ENCODE measurements around the gene PDZRN4. TPM values are rescaled to one million over a fixed set of nuclear protein-coding genes. Genes with fewer than 3 reads are reported as not detected.
"Not testable (repeated sequence)": the region's sequence is repeated elsewhere in the genome, so short reads cannot be mapped to it uniquely, and the experiment has no call there.

Gene PDZRN4
- total RNA-seq, 1 donor from 2014 or later: not detected

DNA sequence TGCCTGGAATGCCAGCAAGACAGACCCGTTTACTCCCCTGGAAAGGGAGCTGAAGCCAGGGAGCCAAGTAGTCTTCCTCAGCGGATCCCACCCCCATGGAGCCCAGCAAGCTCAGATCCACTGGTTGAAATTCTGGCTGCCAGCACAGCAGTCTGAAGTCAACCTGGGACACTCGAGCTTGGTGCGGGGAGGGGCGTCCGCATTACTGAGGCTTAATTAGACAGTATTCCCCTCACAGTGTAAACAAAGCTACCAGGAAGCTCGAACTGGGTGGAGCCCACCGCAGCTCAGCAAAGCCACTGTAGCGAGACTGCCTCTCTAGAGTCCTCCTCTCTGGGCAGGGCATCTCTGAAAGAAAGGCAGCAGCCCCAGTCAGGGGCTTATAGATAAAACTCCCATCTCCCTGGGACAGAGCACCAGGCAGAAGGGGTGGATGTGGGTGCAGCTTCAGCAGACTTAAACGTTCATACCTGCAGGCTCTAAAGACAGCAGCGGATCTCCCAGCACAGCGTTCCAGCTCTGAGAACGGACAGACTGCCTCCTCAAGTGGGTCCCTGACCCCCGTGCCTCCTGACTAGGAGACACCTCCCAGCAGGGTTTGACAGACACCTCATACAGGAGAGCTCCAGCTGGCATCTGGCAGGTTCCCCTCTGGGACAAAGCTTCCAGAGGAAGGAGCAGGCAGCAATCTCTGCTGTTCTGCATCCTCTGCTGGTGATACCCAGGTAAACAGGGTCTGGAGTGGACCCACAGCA is 92.4 kb downstream of the PDZRN4 start:
- intact Hi-C loops (cut with micrococcal nuclease): not testable (repeated sequence)

DNA sequence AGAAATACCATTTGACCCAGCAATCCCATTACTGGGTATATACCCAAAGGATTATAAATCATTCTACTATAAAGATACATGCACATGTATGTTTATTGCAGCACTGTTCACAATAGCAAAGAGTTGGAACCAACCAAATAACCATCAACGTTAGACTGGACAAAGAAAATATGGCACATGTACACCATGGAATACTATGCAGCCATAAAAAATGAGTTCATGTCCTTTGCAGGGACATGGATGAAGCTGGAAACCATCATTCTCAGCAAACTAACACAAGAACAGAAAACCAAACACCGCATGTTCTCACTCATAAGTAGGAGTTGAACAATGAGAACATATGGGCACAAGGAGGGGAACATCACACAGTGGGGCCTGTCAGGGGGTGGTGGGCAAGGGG is 97.3 kb downstream of the PDZRN4 start:
- intact Hi-C loops (cut with micrococcal nuclease): not testable (repeated sequence)

DNA sequence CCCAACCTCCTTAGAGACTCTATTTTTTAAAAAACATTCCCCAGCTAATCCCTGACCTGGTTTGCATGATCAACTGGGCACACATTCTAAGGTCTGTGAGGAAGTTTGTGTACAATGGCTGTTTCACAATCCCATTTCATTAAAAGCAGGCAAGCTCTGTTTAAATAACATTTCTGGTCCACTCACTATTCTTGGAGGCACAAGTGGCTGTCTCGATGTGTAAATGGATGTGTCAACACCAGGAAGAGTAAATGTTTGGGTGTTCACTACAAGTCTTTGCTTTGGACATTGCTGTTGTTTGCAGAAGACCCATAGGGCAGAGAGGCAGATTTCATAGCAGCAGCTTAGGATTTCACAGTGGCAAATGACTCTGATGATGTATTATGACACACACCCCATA is 98.3 kb downstream of the PDZRN4 start:
- intact Hi-C loops (cut with micrococcal nuclease): no loop called here

DNA sequence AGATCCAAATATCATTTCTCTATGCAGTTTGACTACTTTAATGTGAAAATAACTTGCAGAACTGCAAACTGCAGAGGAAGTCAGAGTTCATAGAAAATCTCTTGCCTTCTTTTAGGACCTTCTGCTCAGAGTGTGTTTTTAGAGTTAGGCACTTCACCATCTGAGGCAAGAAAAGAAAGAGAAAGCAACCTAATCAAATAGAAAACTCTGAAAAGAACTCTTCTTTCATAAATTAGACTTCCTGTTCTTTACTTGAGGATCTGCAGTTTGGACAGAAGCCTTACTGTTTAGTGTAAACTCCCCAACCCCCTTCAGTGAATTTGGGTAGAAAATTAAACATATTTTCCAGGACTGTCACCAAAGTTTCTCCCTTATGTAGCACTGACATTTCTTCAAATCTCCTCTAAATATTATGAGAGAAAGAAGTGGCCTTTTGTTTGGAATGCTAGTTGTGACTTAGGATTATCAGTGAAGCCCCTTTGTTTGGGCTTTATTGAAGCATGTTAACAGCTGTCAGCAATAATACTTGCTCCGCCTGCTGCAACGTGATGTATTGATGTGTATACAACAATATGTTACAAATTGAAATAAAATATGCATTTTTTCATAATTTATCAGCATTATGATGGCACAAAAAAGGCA is 99.5 kb downstream of the PDZRN4 start:
- intact Hi-C loops (cut with micrococcal nuclease): no loop called here

DNA sequence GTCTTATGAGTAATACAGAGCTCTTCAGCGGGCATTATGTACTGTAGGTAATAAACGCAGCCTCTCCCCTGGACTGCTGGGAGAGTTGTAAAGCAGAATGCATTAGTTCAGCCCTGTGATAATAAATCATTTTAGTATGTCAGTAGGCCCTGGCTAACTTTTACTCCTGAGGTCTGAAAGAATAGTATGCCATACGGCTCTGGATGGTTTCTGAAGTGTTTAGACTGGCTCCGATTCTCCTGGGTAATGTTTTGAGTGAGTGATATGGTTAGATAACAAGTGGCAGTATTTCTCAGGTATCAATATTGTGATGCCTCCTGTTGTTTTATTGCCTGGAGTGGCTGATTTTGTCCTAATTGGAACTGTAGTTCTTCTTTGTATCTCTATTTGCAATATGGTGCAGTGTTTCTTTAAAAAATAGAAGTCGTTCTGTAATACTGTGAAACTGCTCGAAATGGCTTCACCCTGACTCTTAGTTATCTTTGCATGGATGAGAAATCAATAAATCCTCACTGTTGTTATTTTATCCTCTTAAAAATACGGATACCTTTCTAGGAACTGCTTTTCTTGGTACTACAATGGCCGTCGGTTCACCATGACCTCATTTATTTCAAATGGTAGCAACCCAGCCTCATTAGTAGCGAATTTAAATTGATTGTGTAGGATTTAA is 100.2 kb downstream of the PDZRN4 start:
- intact Hi-C loops (cut with micrococcal nuclease): no loop called here

DNA sequence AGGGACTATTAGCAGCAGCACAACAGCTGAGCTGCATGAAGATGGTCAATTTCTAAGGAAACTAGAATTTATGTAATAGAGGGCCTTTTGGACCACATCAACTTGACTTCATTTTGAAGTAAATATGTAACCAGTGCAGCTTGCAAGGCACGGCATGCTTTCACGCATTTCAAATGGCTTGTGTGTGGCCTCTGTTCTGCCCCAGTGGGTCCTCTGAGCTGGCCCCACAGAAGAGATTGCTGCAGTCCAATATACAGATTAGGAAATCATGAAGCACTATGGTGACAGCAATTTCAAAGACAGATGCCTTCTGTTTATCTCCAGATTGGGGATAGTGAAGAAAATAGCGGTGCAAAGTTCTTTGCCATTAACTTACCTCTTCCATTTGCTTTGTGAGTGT is 101.4 kb downstream of the PDZRN4 start:
- intact Hi-C loops (cut with micrococcal nuclease): no loop called here

DNA sequence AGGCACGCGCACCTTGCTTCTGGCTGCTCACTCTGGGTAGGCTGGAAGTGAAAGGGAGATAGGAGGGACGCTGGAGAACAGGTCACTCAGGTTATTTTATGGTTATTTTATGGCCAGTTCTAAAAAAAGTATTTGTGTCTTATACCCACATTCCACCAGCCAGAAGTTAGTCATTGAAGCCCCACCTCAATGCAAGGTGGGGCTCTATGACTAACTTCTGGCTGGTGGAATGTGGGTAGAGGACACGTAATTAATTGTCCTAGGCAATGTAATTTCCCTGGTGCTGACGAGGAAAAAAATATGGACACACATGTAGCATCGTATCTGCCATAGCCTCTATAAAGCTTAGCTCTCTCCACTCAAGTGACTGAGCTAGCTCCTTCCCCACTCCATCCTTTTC is 104.9 kb downstream of the PDZRN4 start:
- intact Hi-C loops (cut with micrococcal nuclease): no loop called here

DNA sequence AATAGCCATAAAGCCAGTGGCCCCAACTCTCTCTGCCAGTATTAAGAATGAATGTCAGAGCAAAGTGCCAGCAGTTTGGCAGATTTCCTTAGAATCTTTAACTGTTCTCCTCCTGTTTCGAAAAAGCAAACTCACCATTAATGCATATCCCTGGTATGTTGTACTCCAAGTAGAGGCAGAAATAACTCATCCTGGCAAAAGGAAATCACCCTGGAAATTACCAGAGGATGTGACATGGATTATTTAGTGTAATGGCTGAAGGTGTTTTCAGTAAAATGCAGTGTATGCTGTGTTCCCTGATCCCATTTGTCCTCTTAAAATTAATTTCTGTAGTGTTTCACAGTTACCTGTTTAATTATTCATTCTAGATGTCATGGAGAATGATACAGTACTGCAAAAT is 105.3 kb downstream of the PDZRN4 start:
- intact Hi-C loops (cut with micrococcal nuclease): no loop called here

DNA sequence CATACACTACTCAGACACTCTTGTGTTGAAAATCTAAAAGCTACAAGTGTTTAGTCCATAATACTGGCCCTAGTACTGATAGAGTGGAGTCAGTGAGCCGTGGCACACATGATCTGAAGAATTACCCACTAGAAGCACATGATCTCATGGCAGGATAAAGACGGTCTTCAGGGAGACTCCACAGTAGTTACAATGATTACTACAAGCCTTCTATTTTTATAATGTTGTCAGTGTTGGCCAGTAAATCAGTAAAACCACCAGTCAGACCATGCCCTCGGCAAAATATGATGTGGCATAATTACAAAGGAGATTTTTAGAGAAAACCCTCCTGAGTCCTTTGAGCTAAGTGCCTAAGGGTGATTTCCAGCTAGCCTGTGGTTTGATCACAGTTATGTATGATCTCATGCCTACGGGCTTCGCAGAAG is 114.9 kb downstream of the PDZRN4 start:
- intact Hi-C loops (cut with micrococcal nuclease): no loop called here

DNA sequence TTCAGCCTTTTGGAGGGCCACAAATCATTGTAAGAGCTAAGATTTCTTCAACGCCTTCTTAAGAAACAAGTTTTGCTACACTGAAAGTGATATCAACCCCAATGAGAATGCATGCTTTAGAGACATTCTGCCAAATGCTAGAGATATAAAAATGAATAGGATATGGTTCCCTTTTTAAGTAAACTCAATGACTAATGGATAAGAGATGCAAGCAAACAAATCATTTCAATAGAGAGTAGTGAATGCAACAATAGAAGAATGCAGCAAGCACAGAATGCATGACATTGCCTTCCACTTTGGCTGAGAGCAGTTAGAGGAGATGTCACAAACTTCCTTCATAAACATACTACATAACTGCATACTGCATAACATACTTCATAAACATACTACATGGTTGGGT is 116.4 kb downstream of the PDZRN4 start:
- intact Hi-C loops (cut with micrococcal nuclease): no loop called here

DNA sequence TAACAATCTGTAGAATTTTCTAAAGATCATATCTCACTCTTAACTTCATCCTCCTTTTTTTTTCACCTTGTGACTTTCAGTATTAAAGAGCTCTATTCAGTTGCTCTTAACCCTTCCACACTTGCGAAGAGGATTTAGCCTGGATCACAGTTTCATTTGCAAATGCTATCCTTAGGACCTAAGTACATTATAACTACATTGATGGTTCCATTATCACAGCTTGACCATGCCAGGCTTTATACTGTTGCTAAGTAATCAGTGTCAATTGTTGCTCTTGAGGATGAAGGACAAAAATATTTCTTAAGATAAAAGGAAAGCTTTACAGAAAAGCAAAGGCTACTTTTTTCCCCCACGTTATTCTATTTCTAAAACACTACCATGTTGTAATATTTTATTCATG is 122.2 kb downstream of the PDZRN4 start:
- intact Hi-C loops (cut with micrococcal nuclease): no loop called here

DNA sequence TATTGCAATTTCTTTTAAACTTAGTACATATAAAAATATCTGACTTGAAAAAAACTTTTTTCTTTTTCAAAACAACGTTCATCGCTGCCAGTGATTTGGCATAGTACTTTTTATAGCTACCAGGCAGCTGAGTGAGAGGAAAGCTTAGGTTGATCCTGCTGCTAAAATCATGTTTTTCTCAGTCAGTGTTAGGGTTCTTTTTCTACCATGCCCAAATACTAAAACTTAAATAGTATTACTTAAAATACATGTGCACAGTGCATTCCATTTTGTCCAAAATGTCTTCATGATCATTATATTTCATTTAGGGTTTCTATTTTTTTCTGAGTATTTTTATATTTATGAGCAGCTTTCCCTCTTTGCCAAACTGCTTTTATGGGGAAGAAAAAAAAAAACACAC is 123.8 kb downstream of the PDZRN4 start:
- intact Hi-C loops (cut with micrococcal nuclease): no loop called here

DNA sequence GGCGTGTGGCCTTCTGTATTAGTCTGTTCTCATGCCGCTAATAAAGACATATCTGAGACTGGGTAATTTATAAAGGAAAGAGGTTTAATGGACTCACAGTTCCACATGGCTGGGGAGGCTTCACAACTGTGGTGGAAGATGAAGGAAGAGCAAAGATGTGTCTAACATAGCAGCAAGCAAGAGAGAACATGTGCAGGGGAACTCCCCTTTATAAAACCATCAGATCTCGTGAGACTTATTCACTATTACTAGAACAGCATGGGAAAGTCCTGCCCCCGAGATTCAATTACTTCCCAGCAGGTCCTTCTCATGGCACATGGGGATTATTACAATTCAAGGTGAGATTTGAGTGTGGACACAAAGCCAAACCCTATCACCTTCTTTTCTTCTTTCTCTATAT is 124.3 kb downstream of the PDZRN4 start:
- intact Hi-C loops (cut with micrococcal nuclease): not testable (repeated sequence)

DNA sequence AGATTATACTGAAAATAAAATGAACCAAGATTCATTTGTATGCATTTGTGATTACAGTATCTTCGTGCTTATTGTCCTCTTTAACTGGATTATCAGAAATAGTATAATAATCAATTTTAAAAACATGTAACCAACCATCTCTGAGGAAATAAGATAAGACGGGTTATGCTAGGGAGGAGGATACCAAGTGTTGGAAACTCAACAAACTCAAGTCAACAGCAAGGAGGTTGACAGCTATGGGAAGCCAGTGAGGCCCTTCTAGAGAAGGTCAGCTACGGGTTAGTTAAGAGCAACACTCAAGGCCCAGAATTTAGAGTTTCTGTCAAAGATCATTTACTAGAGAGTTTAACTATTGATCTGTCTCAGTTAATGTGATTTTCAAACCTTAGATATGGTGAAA is 137.2 kb downstream of the PDZRN4 start:
- intact Hi-C loops (cut with micrococcal nuclease): no loop called here

DNA sequence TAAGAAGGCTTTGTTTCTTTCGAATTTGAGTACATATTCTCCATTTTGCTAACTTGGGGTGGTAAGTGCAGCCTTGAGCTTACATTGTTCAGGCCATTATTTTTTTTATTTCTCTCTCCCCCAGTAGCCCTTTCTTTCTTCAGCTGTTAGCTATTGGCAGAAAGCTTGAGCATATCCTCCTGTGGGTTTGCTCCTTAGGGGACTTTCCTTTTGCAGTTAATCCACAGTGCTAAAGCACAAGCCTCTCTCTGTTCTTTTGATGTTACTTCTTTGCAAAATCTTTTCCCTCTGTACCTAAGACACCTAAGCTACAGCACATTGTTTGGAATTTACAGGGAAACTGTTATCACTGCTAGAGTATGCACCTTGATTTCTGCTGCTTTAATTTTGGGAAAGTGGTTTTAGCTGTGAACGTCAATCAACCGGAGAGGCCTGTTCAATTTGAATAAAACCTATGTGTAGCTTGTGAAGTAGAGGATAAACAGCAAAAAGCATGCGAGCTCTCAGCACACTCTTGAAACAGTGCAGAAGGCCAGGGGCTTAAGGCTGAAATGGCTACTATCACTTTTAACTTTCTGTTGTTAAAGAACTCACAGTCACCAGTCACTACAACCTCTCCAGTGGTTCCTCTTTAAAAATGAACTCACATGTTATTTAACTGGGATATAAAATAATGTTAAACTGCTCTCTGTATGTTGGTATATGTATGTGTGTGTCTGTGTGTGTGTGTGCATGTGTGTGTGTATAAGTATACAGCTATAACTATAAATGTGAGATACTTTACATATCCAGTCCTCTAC is 139.2 kb downstream of the PDZRN4 start:
- intact Hi-C loops (cut with micrococcal nuclease): no loop called here

DNA sequence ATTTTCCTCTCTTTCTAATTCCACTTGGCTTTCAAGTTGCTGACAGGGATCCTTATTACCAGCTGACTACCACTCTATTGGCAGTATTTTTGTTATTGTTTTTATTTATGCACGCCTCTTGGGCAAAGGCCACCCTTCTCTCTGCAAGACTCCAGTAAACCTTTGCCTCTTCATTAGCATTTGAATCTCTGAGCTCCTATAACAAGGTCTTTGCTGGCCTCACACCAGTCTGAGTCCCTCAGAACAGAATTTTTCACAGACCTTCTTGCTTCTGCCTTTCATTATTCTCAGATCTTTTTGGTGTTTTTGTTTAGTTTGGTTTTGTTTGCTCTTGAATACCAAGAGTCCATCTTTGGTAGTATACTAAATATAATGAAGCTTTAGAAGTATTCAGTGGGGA is 145.9 kb downstream of the PDZRN4 start:
- intact Hi-C loops (cut with micrococcal nuclease): no loop called here

DNA sequence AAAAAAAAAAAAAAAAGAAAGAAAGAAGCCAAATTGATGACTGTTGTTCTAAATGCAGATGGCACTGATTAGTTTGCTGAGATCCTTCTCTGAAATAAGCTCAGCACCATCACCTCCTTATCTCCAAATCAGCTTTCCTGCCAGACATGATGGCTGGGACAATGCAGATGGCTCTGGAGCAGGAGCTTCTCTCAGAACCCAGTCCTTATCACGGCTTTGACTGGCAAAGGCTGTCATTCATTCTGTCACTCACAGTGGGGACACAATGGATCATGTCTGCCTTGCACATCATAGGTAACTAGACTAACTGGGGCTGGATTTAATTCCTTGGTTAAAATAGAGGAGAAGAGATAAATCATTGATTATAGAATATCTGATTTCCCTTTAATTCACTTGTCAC is 146.3 kb downstream of the PDZRN4 start:
- intact Hi-C loops (cut with micrococcal nuclease): no loop called here

DNA sequence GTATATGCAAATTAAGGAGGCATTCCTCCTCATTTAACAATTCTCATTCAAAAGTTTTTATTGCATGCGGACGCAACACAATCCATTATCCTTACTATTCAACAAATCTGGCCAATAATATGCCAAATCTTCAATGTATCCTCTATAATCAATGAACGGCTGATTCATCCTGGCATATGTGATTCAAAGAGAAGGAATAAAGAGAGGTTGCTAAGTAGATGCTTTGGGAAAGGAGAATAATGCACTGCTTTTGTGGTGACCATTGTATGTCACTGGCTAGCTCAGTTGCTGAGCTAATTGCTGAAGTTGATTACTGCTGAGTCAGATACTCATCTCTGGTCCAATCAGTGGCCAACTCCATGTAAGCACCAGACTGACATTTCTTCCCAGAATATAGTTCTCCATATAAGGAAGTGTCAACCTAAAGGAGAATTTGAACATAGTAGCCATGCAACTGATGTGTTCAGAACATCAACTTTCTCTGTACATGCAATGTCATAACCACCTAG is 148.0 kb downstream of the PDZRN4 start:
- intact Hi-C loops (cut with micrococcal nuclease): no loop called here

DNA sequence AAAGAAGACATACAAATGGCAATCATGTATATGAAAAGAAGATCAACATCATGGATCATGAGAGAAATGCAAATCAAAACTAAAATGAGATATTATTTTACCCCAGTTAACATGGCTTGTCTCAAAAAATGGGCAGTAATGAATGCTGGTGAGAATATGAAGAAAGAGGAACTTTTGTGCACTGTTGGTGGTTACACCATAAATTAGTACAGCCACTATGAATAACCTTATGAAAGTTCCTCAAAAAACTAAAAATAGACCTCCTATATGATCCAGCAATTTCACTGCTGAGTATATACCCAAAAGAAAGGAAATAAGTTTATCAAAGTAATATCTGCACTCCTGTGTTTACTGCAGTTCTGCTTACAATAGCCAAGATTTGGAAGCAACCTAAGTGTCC is 151.7 kb downstream of the PDZRN4 start:
- intact Hi-C loops (cut with micrococcal nuclease): no loop called here

DNA sequence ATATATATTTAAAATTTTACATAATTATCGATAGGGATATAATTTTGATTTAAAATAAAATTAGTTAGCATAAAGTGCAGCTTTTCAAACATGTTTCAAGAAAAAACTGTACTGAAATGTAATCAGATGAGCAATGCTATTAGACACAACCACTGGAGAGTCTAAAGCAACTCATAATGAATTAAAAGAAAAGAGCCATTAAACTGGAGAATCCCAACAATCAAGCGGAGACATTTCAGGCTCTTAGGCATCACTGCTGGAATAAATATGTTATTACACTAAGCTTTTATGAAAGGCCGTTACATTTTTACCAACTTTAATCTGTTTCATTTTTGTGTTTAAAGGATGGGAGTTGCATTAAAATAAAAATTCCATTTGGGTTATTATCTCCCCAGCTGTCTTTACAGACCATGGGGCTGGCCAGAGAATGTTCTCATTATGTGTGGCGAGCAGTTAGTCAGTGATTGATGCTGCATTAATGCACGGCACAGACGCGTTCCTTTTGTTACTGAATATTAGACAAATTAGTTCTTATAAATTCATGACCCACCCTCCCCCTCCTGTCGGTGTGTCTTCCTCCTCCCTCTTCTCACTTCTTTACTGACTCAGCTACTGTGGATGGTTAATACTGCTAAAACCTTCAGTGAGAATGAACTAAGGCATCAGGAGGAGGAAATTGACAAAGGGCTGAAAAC is 156.8 kb downstream of the PDZRN4 start:
- intact Hi-C loops (cut with micrococcal nuclease): no loop called here

DNA sequence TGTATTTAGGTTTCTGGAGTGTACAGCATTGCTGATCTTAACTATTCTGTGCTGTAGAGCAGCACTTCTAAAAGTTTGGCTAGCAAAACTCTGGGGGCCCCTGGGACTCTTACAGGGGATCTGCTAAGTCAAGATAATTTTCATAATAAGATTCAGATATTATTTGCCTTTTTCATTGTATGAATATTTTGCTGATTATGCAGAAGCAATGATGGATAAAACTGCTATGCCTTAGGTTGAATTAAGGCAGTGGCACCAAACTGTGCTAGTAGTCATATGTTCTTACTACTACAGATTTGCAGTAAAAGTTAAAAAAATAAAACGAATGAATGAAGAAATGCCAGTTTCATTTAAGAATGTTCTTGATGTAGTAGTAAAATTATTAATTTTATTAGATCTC is 160.1 kb downstream of the PDZRN4 start:
- intact Hi-C loops (cut with micrococcal nuclease): no loop called here

Data from T-helper 2 cell treated with Interferon-gamma antibody and Interleukin-4, amounts not matched to agents 100 ng/mL and 5 ng/mL, for 36 hours (primary cell).